K562 (cell line): ENCODE measurements around the gene DUOX2. TPM values are rescaled to one million over a fixed set of nuclear protein-coding genes. Genes with fewer than 3 reads are reported as not detected.

Source experiments
- ATAC-seq: fragments of 200-7000 bp; cut with Tn5 transposase; 3 replicates; pipeline ENCODE4 v1.9.1; 2020; ENCODE audit warnings: moderate library complexity
- BruUV-seq: library from RNA; stranded (reverse); fragments of 400-500 nt; replicated peaks from 2 replicates; lab custom pipeline; 2021; lab: Mats Ljungman, UMichigan
- CTCF ChIA-PET: fragments of 300-600 bp; formaldehyde crosslinking; extraction: SDS; loops from one replicate; lab custom pipeline; 2021; ENCODE audit warnings: low intra/inter-chr PET ratio; lab: Yijun Ruan, JAX
- POLR2A ChIA-PET: fragments of 300-600, 350-650 bp; sonication (Branson Sonifier 250); formaldehyde crosslinking; extraction: SDS; loops from one replicate; lab custom pipeline; 2021; ENCODE audit warnings: antibody characterized with exemption, inconsistent platforms; lab: Yijun Ruan, JAX
- DNase-seq, 4 experiments: peaks; one replicate each; pipeline versions ENCODE4 v3.0.0 to v3.0.0-alpha.2; 2011 to 2018; ENCODE audit warnings: low spot score in 3 of 4, mixed read lengths in 3 of 4; ENCODE audit errors: extremely low read depth in 1 of 4
- FAIRE-seq: peaks from 2 replicates; lab custom pipeline; 2011; peaks lifted over from hg19 to GRCh38; lab: Jason Lieb, UNC
- H2AFZ ChIP-seq: 2 replicates; pipeline ENCODE4 v1.6.0; 2011; ENCODE audit warnings: low read depth, low read length, control low read depth, inconsistent platforms
- H3K27ac ChIP-seq: fragments of 200-600 bp; 3 replicates; pipeline ENCODE4 v1.8.0; 2011; ENCODE audit warnings: low read depth, mild to moderate bottlenecking, control low read depth, inconsistent platforms, low read length, moderate library complexity, mixed read lengths; ENCODE audit errors: extremely low read depth
- H3K27me3 ChIP-seq, 2 experiments: fragments of 300-600 bp in 1 of 2; 2 replicates in 1 of 2; 3 replicates in 1 of 2; pipeline versions ENCODE4 v1.6.0 to v1.8.0; 2011; ENCODE audit warnings: inconsistent platforms in 2 of 2, low read length in 2 of 2, mild to moderate bottlenecking in 1 of 2, mixed read lengths in 1 of 2, moderate library complexity in 1 of 2; ENCODE audit not compliant: control insufficient read depth in 2 of 2, insufficient read depth in 2 of 2
- H3K36me3 ChIP-seq: fragments of 300-600 bp; 3 replicates; pipeline ENCODE4 v1.8.0; 2011; ENCODE audit warnings: mild to moderate bottlenecking, low read length, inconsistent platforms; ENCODE audit not compliant: control insufficient read depth, insufficient read depth
- H3K4me1 ChIP-seq, 2 experiments: fragments of 200-600 bp in 1 of 2; replicated peaks in 1 of 2; 2 replicates in 1 of 2; 3 replicates in 1 of 2; pipeline versions ENCODE4 v1.5.1 to v1.8.0; 2011; ENCODE audit warnings: inconsistent platforms in 2 of 2, low read length in 2 of 2, mild to moderate bottlenecking in 1 of 2, mixed read lengths in 1 of 2, moderate library complexity in 1 of 2; ENCODE audit not compliant: control insufficient read depth in 2 of 2, insufficient read depth in 2 of 2
- H3K4me2 ChIP-seq: 2 replicates; pipeline ENCODE4 v1.6.1; 2011; ENCODE audit warnings: low read length, control low read depth, inconsistent platforms, mixed read lengths; ENCODE audit not compliant: insufficient read depth
- H3K4me3 ChIP-seq: fragments of 200-600 bp; sonication (generic), shearing (Covaris generic); 2 replicates; pipeline ENCODE4 v1.5.1; 2016; ENCODE audit warnings: control low read depth, inconsistent platforms
- H3K79me2 ChIP-seq: fragments of 200-600 bp; 3 replicates; pipeline ENCODE4 v1.8.0; 2011; ENCODE audit warnings: low read length, inconsistent platforms; ENCODE audit not compliant: control insufficient read depth, insufficient read depth
- H3K9ac ChIP-seq, 2 experiments: 2 replicates each; pipeline versions ENCODE4 v1.6.0 to v1.6.1; 2011; ENCODE audit warnings: low read depth in 2 of 2, low read length in 2 of 2, control low read depth in 1 of 2, inconsistent platforms in 1 of 2, mild to moderate bottlenecking in 1 of 2, mixed read lengths in 1 of 2; ENCODE audit not compliant: insufficient read depth in 1 of 2
- H3K9me1 ChIP-seq: one replicate; pipeline ENCODE4 v1.6.0; 2011; ENCODE audit warnings: inconsistent platforms, mild to moderate bottlenecking, low read length, moderate library complexity; ENCODE audit not compliant: control insufficient read depth, insufficient read depth
- H3K9me3 ChIP-seq: replicated peaks from 2 replicates; pipeline ENCODE4 v1.5.1; 2011; ENCODE audit warnings: low read depth, low read length, inconsistent platforms; ENCODE audit not compliant: control insufficient read depth, insufficient read depth
- H4K20me1 ChIP-seq: replicated peaks from 2 replicates; pipeline ENCODE4 v1.6.1; 2011; ENCODE audit warnings: low read length, inconsistent platforms, mixed read lengths; ENCODE audit not compliant: control insufficient read depth, insufficient read depth
- ARID3B ChIP-seq: fragments of 250-450 bp; sonication (Bioruptor Pico); IDR thresholded peaks from 2 replicates; pipeline ENCODE4 v1.4.0; 2020; ENCODE audit warnings: borderline replicate concordance
- E2F5 ChIP-seq: sonication (generic); formaldehyde crosslinking; IDR thresholded peaks from 2 replicates; pipeline ENCODE4 v1.8.0; 2022; ENCODE audit warnings: mild to moderate bottlenecking, missing genetic modification reagents
- HMGN3 ChIP-seq: IDR thresholded peaks from 2 replicates; pipeline ENCODE4 v1.6.1; 2011; ENCODE audit warnings: borderline replicate concordance, low read depth, mild to moderate bottlenecking, mixed read lengths, low read length; ENCODE audit not compliant: insufficient read length; ENCODE audit errors: extremely low read depth
- NR0B1 ChIP-seq: fragments of 450-650 bp; IDR thresholded peaks from one replicate; pipeline ENCODE4 v1.6.1; 2018; ENCODE audit warnings: mild to moderate bottlenecking, moderate library complexity; ENCODE audit not compliant: partially characterized antibody
- POLR3A ChIP-seq: IDR thresholded peaks from 2 replicates; pipeline ENCODE4 v1.6.1; 2011; ENCODE audit warnings: borderline replicate concordance, mild to moderate bottlenecking, moderate library complexity; ENCODE audit not compliant: insufficient read length, insufficient read depth; ENCODE audit errors: extremely low read depth
- SRF ChIP-seq, 2 experiments: fragments of 250-450, 450-650 bp in 1 of 2; sonication (Bioruptor Pico) in 1 of 2; sonication (generic) in 1 of 2; formaldehyde crosslinking; IDR thresholded peaks; 2 replicates each; pipeline versions ENCODE4 v1.5.0 to v1.5.1; 2020 to 2022; ENCODE audit warnings: mild to moderate bottlenecking in 1 of 2, missing genetic modification reagents in 1 of 2
- STAG1 ChIP-seq: sonication (generic); formaldehyde crosslinking; IDR thresholded peaks from 2 replicates; pipeline ENCODE4 v1.5.0; 2020; ENCODE audit warnings: missing genetic modification reagents, borderline replicate concordance
- ZBTB26 ChIP-seq: fragments of 450-650 bp; formaldehyde crosslinking; IDR thresholded peaks from 2 replicates; pipeline ENCODE4 v1.4.0; 2022; ENCODE audit warnings: missing genetic modification characterization
- ZFX ChIP-seq: sonication (generic); formaldehyde crosslinking; IDR thresholded peaks from 2 replicates; pipeline ENCODE4 v1.8.0; 2022; ENCODE audit warnings: mild to moderate bottlenecking, missing genetic modification reagents, moderate library complexity
- ZNF224 ChIP-seq: sonication (generic); formaldehyde crosslinking; IDR thresholded peaks from 2 replicates; pipeline ENCODE4 v1.8.0; 2022; ENCODE audit warnings: mild to moderate bottlenecking, missing genetic modification reagents
- WGBS: fragments of 100-300 bp; shearing (Covaris generic); methylation state at CpG from one replicate; pipeline ENCODE4 v1.1.6; 2016; ENCODE audit warnings: low coverage, mixed read lengths; ENCODE audit not compliant: insufficient coverage; ENCODE audit errors: missing lambda C conversion rate; 5-methylcytosine and 5-hydroxymethylcytosine counted together
- in situ Hi-C: fragments of 300-500 bp; cut with MboI; formaldehyde crosslinking; loops from 4 replicates; pipeline ENCODE4 v1.15.0; 2018; ENCODE audit warnings: inconsistent platforms, mixed read lengths
- intact Hi-C: fragments of 100-400 bp; cut with micrococcal nuclease; formaldehyde crosslinking; loops from 2 replicates; pipeline ENCODE4 v1.14.2; 2022
- polyA plus RNA-seq, 8 experiments: library from polyadenylated mRNA; depleted of rRNA in 4 of 8; stranded (reverse) in 5 of 8; unstranded in 3 of 8; fragments of >200 nt; fragmentation: Nextera tagmentation in 2 of 8; fragmentation: Illumina TruSeq in 1 of 8; extraction: Ambion mirVana in 2 of 8; extraction: Trizol in 1 of 8; gene quantifications; 2 replicates each; pipeline versions ENCODE4 v1.2.1 to v1.2.3, GENCODE V29; 2011 to 2014; ENCODE audit warnings: inconsistent platforms in 1 of 8, missing spikeins in 1 of 8
- total RNA-seq, 7 experiments: library from RNA; depleted of rRNA in 6 of 7; stranded (reverse); fragments of >200 nt in 6 of 7; fragmentation: Illumina TruSeq in 2 of 7; extraction: Trizol in 2 of 7; gene quantifications; 2 replicates each; pipeline versions ENCODE4 v1.2.1 to v1.2.3, GENCODE V29; 2011 to 2021; ENCODE audit warnings: low replicate concordance in 1 of 7

Gene DUOX2
- total and polyA plus RNA-seq, 9 of the 15 experiments (the other 6 are each of a cell fraction or from before 2014, with no cell fraction given): 0.01 to 0.03 (median 0.02) TPM; not detected in 6

GRCh38 chr15:45134046-45134445 is 20.1 kb upstream of the DUOX2 start:
- no peak overlapping the region for H3K4me2 ChIP-seq
- in situ Hi-C loops: no loop called here
- ChIA-PET POLR2A (interaction anchor here (0.6 to 1.2 kb wide), 2 partner anchors 11 to 35 kb away, joined by 3 to 4 read pairs; no protein-coding TSS in a partner anchor), CTCF (no interaction called here)
- H4K20me1 ChIP-seq: no peaks in the 10 kb centered on the region
- no peak overlapping the region for H3K4me3 ChIP-seq
- TF ChIP-seq ZNF224: no peak
- TF ChIP-seq E2F5: no peak
- TF ChIP-seq HMGN3: no peak
- TF ChIP-seq STAG1 (CRISPR knock-in tag): no peak
- no peak for TF ChIP-seq ZBTB26 (CRISPR knock-in tag)
- no peak for TF ChIP-seq NR0B1
- no peak for TF ChIP-seq POLR3A
- no peak for TF ChIP-seq ZFX (CRISPR knock-in tag)
- no peak for TF ChIP-seq SRF (CRISPR knock-in tag; IDR thresholded peaks at IDR 0.05)
- TF ChIP-seq ARID3B (CRISPR knock-in tag): no peak
- no TSS peak for BruUV-seq
- no peaks in the 10 kb centered on the region for H3K9me3 ChIP-seq
- FAIRE-seq: no peak
- no peaks in the 10 kb centered on the region for H3K9me1 ChIP-seq
- under 1% methylated on average over 7 of the region's 7 CpGs for WGBS
- DNase-seq: no peak
- no peaks in the 10 kb centered on the region for H3K79me2 ChIP-seq
- H3K4me1 ChIP-seq: peaks cover 0 to 11% of the 10 kb centered on the region in 2 experiments; a peak in 2 of 5 replicates
- no peak overlapping the region for H2AFZ ChIP-seq
- no peak overlapping the region for H3K9ac ChIP-seq
- no peak overlapping the region for H3K27ac ChIP-seq
- no peaks in the 10 kb centered on the region for H3K36me3 ChIP-seq
- no peak for ATAC-seq
- peaks cover 21 to 35% of the 10 kb centered on the region in 2 experiments for H3K27me3 ChIP-seq
- intact Hi-C loops: no loop called here
